H1 (cell line): ENCODE results near the gene CFAP221. TPM values are rescaled to one million over a fixed set of nuclear protein-coding genes. Genes with fewer than 3 reads are reported as not detected.

Experiments used
- CTCF ChIA-PET: fragments of 300-600 bp; sonication (Branson Sonifier 250); formaldehyde crosslinking; loops from one replicate; lab custom pipeline; 2021; ENCODE audit not compliant: partially characterized antibody; lab: Charles Lee
- POLR2A ChIA-PET: fragments of 300-600 bp; sonication (Branson Sonifier 250); formaldehyde crosslinking; loops from one replicate; lab custom pipeline; 2021; ENCODE audit warnings: inconsistent platforms; ENCODE audit not compliant: partially characterized antibody; lab: Charles Lee
- DNase-seq, 2 experiments: peaks; one replicate each; pipeline versions ENCODE4 v3.0.0 to v3.0.0-alpha.2; 2010 to 2022; ENCODE audit warnings: low spot score in 2 of 2, low read depth in 1 of 2, mixed read lengths in 1 of 2
- FAIRE-seq: peaks from 2 replicates; lab custom pipeline; 2011; peaks lifted over from hg19 to GRCh38; lab: Jason Lieb, UNC
- H2AFZ ChIP-seq: 2 replicates; pipeline ENCODE4 v1.8.1; 2012; ENCODE audit warnings: low read length, inconsistent platforms
- H2AK5ac ChIP-seq: 2 replicates; pipeline ENCODE4 v1.6.1; 2013; ENCODE audit warnings: low read depth, low read length
- H2BK120ac ChIP-seq: replicated peaks from 2 replicates; pipeline ENCODE3; 2013; ENCODE audit warnings: low read depth, low read length, inconsistent platforms
- H2BK12ac ChIP-seq: 2 replicates; pipeline ENCODE4 v1.6.1; 2013; ENCODE audit warnings: low read depth, low read length
- H2BK15ac ChIP-seq: 2 replicates; pipeline ENCODE4 v1.6.1; 2013; ENCODE audit warnings: low read length
- H2BK20ac ChIP-seq: 2 replicates; pipeline ENCODE4 v1.6.1; 2013; ENCODE audit warnings: low read length
- H2BK5ac ChIP-seq: 2 replicates; pipeline ENCODE4 v1.6.1; 2013; ENCODE audit warnings: low read depth, low read length
- H3K14ac ChIP-seq: 2 replicates; pipeline ENCODE4 v1.6.1; 2013; ENCODE audit warnings: inconsistent platforms; ENCODE audit not compliant: insufficient read length
- H3K18ac ChIP-seq: 2 replicates; pipeline ENCODE4 v1.6.1; 2013; ENCODE audit warnings: low read length; ENCODE audit errors: extremely low read depth
- H3K23ac ChIP-seq: 2 replicates; pipeline ENCODE4 v1.6.1; 2013; ENCODE audit warnings: inconsistent platforms; ENCODE audit not compliant: insufficient read length
- H3K23me2 ChIP-seq: 2 replicates; pipeline ENCODE4 v1.6.1; 2013; ENCODE audit warnings: low read depth, low read length
- H3K27ac ChIP-seq: 2 replicates; pipeline ENCODE4 v1.6.1; 2011; ENCODE audit warnings: low read depth, low read length, inconsistent platforms
- H3K27me3 ChIP-seq, 4 experiments: replicated peaks in 1 of 4; 1 replicate in 1 of 4; 2 replicates in 3 of 4; pipeline versions ENCODE4 v1.6.1 to v1.8.1; 2011 to 2013; ENCODE audit warnings: low read length in 3 of 4, mild to moderate bottlenecking in 3 of 4, inconsistent platforms in 2 of 4, mixed read lengths in 2 of 4, moderate library complexity in 1 of 4; ENCODE audit not compliant: control insufficient read depth in 3 of 4, insufficient read depth in 3 of 4; ENCODE audit errors: extremely low read depth in 1 of 4
- H3K36me3 ChIP-seq, 4 experiments: 2 replicates each; pipeline versions ENCODE4 v1.6.1 to v1.8.1; 2011 to 2013; ENCODE audit warnings: mild to moderate bottlenecking in 4 of 4, low read length in 3 of 4, moderate library complexity in 2 of 4, control low read depth in 1 of 4, inconsistent platforms in 1 of 4; ENCODE audit not compliant: insufficient read depth in 4 of 4, control insufficient read depth in 2 of 4
- H3K4ac ChIP-seq: replicated peaks from 2 replicates; pipeline ENCODE3; 2013; ENCODE audit warnings: low read length, low read depth, mixed read lengths, inconsistent platforms; ENCODE audit not compliant: insufficient read length
- H3K4me1 ChIP-seq, 4 experiments: replicated peaks in 1 of 4; 1 replicate in 1 of 4; 2 replicates in 3 of 4; pipeline versions ENCODE4 v1.6.1 to v1.8.1; 2011 to 2013; ENCODE audit warnings: low read length in 3 of 4, inconsistent platforms in 2 of 4, mixed read lengths in 1 of 4; ENCODE audit not compliant: insufficient read depth in 4 of 4, control insufficient read depth in 3 of 4
- H3K4me2 ChIP-seq, 2 experiments: 2 replicates each; pipeline versions ENCODE4 v1.6.1 to v1.8.1; 2011 to 2013; ENCODE audit warnings: low read depth in 2 of 2, low read length in 2 of 2, control low read depth in 1 of 2, inconsistent platforms in 1 of 2, mild to moderate bottlenecking in 1 of 2; ENCODE audit not compliant: insufficient read depth in 1 of 2
- H3K4me3 ChIP-seq, 4 experiments: fragments of 200-600, 300-600 bp in 1 of 4; sonication (generic), shearing (Covaris generic), sonication (Bioruptor Twin) in 1 of 4; 2 replicates each; pipeline versions ENCODE4 v1.5.1 to v1.8.1; 2011 to 2016; ENCODE audit warnings: low read length in 4 of 4, low read depth in 3 of 4, control low read depth in 2 of 4, inconsistent platforms in 2 of 4, mild to moderate bottlenecking in 2 of 4, mixed read lengths in 1 of 4, moderate library complexity in 1 of 4; ENCODE audit not compliant: insufficient read depth in 2 of 4; ENCODE audit errors: extremely low read depth in 1 of 4
- H3K56ac ChIP-seq: replicated peaks from 2 replicates; pipeline ENCODE3; 2013; ENCODE audit warnings: low read depth, mild to moderate bottlenecking, mixed read lengths, low read length, inconsistent platforms; ENCODE audit not compliant: insufficient read length
- H3K79me1 ChIP-seq: 2 replicates; pipeline ENCODE4 v1.6.1; 2013; ENCODE audit warnings: low read depth, low read length, control low read depth
- H3K79me2 ChIP-seq, 2 experiments: 2 replicates each; pipeline versions ENCODE4 v1.6.1 to v1.8.1; 2012 to 2013; ENCODE audit warnings: low read length in 2 of 2, mild to moderate bottlenecking in 2 of 2, inconsistent platforms in 1 of 2; ENCODE audit not compliant: insufficient read depth in 2 of 2, control insufficient read depth in 1 of 2
- H3K9ac ChIP-seq, 4 experiments: replicated peaks in 1 of 4; 1 replicate in 1 of 4; 2 replicates in 3 of 4; pipeline versions ENCODE4 v1.6.1 to v1.8.1; 2011 to 2013; ENCODE audit warnings: low read depth in 3 of 4, low read length in 3 of 4, control low read depth in 2 of 4, mild to moderate bottlenecking in 2 of 4, moderate library complexity in 2 of 4, inconsistent platforms in 1 of 4; ENCODE audit errors: extremely low read depth in 1 of 4
- H3K9me3 ChIP-seq, 2 experiments: 2 replicates each; pipeline versions ENCODE4 v1.6.1 to v1.8.1; 2012 to 2013; ENCODE audit warnings: mild to moderate bottlenecking in 2 of 2, moderate library complexity in 2 of 2, control low read depth in 1 of 2, inconsistent platforms in 1 of 2, low read depth in 1 of 2, low read length in 1 of 2, mixed read lengths in 1 of 2; ENCODE audit not compliant: insufficient read depth in 2 of 2
- H4K20me1 ChIP-seq, 2 experiments: replicated peaks in 1 of 2; 2 replicates each; pipeline versions ENCODE3 to v1.8.1; 2011 to 2013; ENCODE audit warnings: inconsistent platforms in 2 of 2, low read length in 2 of 2, mild to moderate bottlenecking in 1 of 2; ENCODE audit not compliant: insufficient read depth in 2 of 2, control insufficient read depth in 1 of 2
- H4K5ac ChIP-seq: 2 replicates; pipeline ENCODE4 v1.6.1; 2013; ENCODE audit warnings: low read length, low read depth, mixed read lengths, inconsistent platforms; ENCODE audit not compliant: insufficient read length
- H4K8ac ChIP-seq: 2 replicates; pipeline ENCODE4 v1.8.0; 2013; ENCODE audit warnings: mild to moderate bottlenecking, moderate library complexity, low read length, inconsistent platforms; ENCODE audit not compliant: insufficient read depth; ENCODE audit errors: extremely low read depth
- H4K91ac ChIP-seq: replicated peaks from 2 replicates; pipeline ENCODE3; 2013; ENCODE audit warnings: low read length, mixed read lengths, inconsistent platforms; ENCODE audit not compliant: insufficient read length
- BRCA1 ChIP-seq: IDR thresholded peaks from 2 replicates; pipeline ENCODE4 v1.6.1; 2012; ENCODE audit warnings: low read depth, low read length, improper control_type of control experiment
- CHD2 ChIP-seq: IDR thresholded peaks from 2 replicates; pipeline ENCODE4 v1.6.1; 2012; ENCODE audit warnings: low read length, improper control_type of control experiment
- CREB1 ChIP-seq: IDR thresholded peaks from 2 replicates; pipeline ENCODE4 v1.6.1; 2012; ENCODE audit warnings: inconsistent platforms
- JUND ChIP-seq: IDR thresholded peaks from 2 replicates; pipeline ENCODE4 v1.6.1; 2011; ENCODE audit warnings: mild to moderate bottlenecking, improper control_type of control experiment, low read length
- POLR2A ChIP-seq, 2 experiments: IDR thresholded peaks; 1 replicate in 1 of 2; 2 replicates in 1 of 2; pipeline ENCODE4 v1.6.1; 2011; ENCODE audit warnings: low read depth in 2 of 2, low read length in 2 of 2, mild to moderate bottlenecking in 2 of 2; ENCODE audit errors: control extremely low read depth in 1 of 2
- POLR2AphosphoS5 ChIP-seq: IDR thresholded peaks from 2 replicates; pipeline ENCODE4 v1.6.1; 2011; ENCODE audit warnings: low read depth, low read length
- RAD21 ChIP-seq, 2 experiments: IDR thresholded peaks in 1 of 2; conservative IDR thresholded peaks in 1 of 2; 2 replicates each; pipeline ENCODE4 v1.6.1; 2011; ENCODE audit warnings: low read depth in 2 of 2, low read length in 2 of 2, improper control_type of control experiment in 1 of 2, inconsistent platforms in 1 of 2, mild to moderate bottlenecking in 1 of 2, moderate library complexity in 1 of 2
- RBBP5 ChIP-seq: IDR thresholded peaks from 2 replicates; pipeline ENCODE4 v1.7.1; 2012; ENCODE audit warnings: low read depth, mild to moderate bottlenecking, inconsistent platforms, low read length, moderate library complexity, borderline replicate concordance
- SAP30 ChIP-seq: fragments of 300-600 bp; sonication (generic); IDR thresholded peaks from 2 replicates; pipeline ENCODE4 v1.7.1; 2012; ENCODE audit warnings: low read length, moderate library complexity, mild to moderate bottlenecking, inconsistent platforms; ENCODE audit not compliant: insufficient read depth, insufficient replicate concordance
- SIN3A ChIP-seq, 2 experiments: IDR thresholded peaks in 1 of 2; conservative IDR thresholded peaks in 1 of 2; 2 replicates each; pipeline ENCODE4 v1.6.1; 2011 to 2012; ENCODE audit warnings: low read length in 2 of 2, improper control_type of control experiment in 1 of 2, low read depth in 1 of 2, mild to moderate bottlenecking in 1 of 2
- SP2 ChIP-seq: IDR thresholded peaks from 2 replicates; pipeline ENCODE4 v1.6.1; 2012; ENCODE audit warnings: mild to moderate bottlenecking, low read length, inconsistent platforms
- YY1 ChIP-seq: IDR thresholded peaks from 2 replicates; pipeline ENCODE4 v1.6.1; 2011; ENCODE audit warnings: low read depth, mild to moderate bottlenecking, low read length
- WGBS, 2 experiments: shearing (Covaris generic) in 1 of 2; methylation state at CpG; one replicate each; pipeline versions ENCODE4 v1.1.6 to v1.1.7; 2013 to 2015; ENCODE audit warnings: low lambda C conversion rate in 2 of 2, mixed read lengths in 2 of 2, inconsistent platforms in 1 of 2, low coverage in 1 of 2, missing lambda C conversion rate in 1 of 2; ENCODE audit not compliant: insufficient replicate concordance in 2 of 2, insufficient coverage in 1 of 2, insufficient read length in 1 of 2; ENCODE audit errors: extremely low coverage in 1 of 2, missing lambda C conversion rate in 1 of 2; 5-methylcytosine and 5-hydroxymethylcytosine counted together
- polyA plus RNA-seq, 7 experiments: library from polyadenylated mRNA; depleted of rRNA in 3 of 7; stranded (reverse) in 5 of 7; unstranded in 2 of 7; fragments of >200 nt in 5 of 7; fragments of 200-250 nt in 2 of 7; gene quantifications; 1 replicate in 5 of 7; 2 replicates in 1 of 7; 4 replicates in 1 of 7; pipeline versions ENCODE4 v1.2.1 to v1.2.3, GENCODE V29; 2011 to 2013; ENCODE audit warnings: missing spikeins in 2 of 7, mixed read lengths in 2 of 7
- total RNA-seq: library from RNA; stranded (reverse); fragmentation: NEBNext Ultra II Directional; extraction: Animal tissue kit (Norgen Biotek cat#: 25700); gene quantifications from 2 replicates; pipeline ENCODE4 v1.2.1, GENCODE V29; 2021
- TF ChIP-seq, protein P1 (sequence below): IDR thresholded peaks from 2 replicates; pipeline ENCODE4 v1.6.1; 2011; ENCODE audit warnings: low read length, improper control_type of control experiment

Gene CFAP221
- total and polyA plus RNA-seq, 2 of the 8 experiments (the other 6 are each of a cell fraction or from before 2014, with no cell fraction given): 0.14 to 0.71 TPM

DNA sequence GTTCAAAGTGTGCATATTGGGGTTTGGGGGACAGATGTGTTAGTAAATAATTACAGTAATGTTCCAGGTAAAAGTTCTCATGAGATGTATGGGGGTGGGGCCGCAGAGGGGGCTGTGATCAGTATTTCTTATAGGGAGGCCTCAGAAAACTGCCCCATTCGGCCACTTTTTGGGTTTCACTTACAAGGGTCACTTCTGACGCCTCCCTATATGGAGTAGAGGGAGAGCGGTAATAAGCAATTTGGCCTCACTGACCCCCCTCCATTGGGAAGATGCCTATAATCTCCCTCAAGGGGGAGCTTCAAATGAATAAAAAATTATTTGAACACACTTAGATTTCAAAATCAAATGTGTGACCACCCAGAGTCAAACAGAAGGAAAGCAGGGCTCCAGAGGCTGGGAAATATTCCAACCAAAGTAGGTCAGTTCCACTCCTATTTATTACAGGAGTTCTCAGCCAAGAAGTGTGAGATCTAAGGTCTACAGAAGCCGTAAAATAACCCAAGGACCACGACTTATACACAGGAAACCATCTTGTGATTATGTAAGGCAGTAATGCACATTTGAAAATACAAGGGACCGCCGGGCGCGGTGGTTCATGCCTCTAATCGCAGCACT is 22.7 kb upstream of the CFAP221 start:
- H3K9me3 ChIP-seq: no peaks in the 10 kb centered on the region
- no peak overlapping the region for H4K5ac ChIP-seq
- FAIRE-seq: no peak
- no peak overlapping the region for H2AK5ac ChIP-seq
- H3K56ac ChIP-seq: no peak overlapping the region
- no peak overlapping the region for H3K4me2 ChIP-seq
- no peak overlapping the region for H3K27ac ChIP-seq
- WGBS, 2 experiments: 86% methylated on average over 11 of the region's 11 CpGs; no CpG with 5 or more reads in 1 of the 2 experiments
- no peaks in the 10 kb centered on the region for H3K79me1 ChIP-seq
- H3K18ac ChIP-seq: no peak overlapping the region
- H2BK12ac ChIP-seq: no peak overlapping the region
- no peak overlapping the region for H3K4ac ChIP-seq
- H4K8ac ChIP-seq: no peak overlapping the region
- DNase-seq: no peak
- H3K14ac ChIP-seq: no peak overlapping the region
- ChIA-PET CTCF (interaction anchor here (0.6 to 2.1 kb wide), 2 partner anchors 113 to 117 kb away, joined by 3 to 4 read pairs; no protein-coding TSS in a partner anchor), POLR2A (no interaction called here)
- no peak overlapping the region for H2BK5ac ChIP-seq
- H2AFZ ChIP-seq: no peak overlapping the region
- no peak overlapping the region for H3K9ac ChIP-seq
- H4K91ac ChIP-seq: no peak overlapping the region
- H2BK15ac ChIP-seq: no peak overlapping the region
- H2BK120ac ChIP-seq: no peak overlapping the region
- H3K4me3 ChIP-seq: no peak overlapping the region
- no peak overlapping the region for H3K23ac ChIP-seq
- H3K79me2 ChIP-seq: no peaks in the 10 kb centered on the region
- H3K36me3 ChIP-seq: no peaks in the 10 kb centered on the region
- H2BK20ac ChIP-seq: no peak overlapping the region
- peaks cover 17 to 36% (median 34%) of the 10 kb centered on the region in 4 experiments for H3K27me3 ChIP-seq
- no peaks in the 10 kb centered on the region for H4K20me1 ChIP-seq
- peaks cover 0 to 4% (median 0%) of the 10 kb centered on the region in 4 experiments; a peak in 3 of 7 replicates for H3K4me1 ChIP-seq
- peaks cover 9% of the 10 kb centered on the region; the same call in 1 of the 2 replicates for H3K23me2 ChIP-seq
- TF ChIP-seq YY1: no peak
- TF ChIP-seq, protein P1, sequence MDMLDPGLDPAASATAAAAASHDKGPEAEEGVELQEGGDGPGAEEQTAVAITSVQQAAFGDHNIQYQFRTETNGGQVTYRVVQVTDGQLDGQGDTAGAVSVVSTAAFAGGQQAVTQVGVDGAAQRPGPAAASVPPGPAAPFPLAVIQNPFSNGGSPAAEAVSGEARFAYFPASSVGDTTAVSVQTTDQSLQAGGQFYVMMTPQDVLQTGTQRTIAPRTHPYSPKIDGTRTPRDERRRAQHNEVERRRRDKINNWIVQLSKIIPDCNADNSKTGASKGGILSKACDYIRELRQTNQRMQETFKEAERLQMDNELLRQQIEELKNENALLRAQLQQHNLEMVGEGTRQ: no peak
- no peak for TF ChIP-seq CREB1
- TF ChIP-seq BRCA1: no peak
- no peak for TF ChIP-seq SIN3A (conservative IDR thresholded peaks at IDR 0.05 in 1 of 2, IDR thresholded peaks at IDR 0.05 in 1 of 2; ENCODE audit: low read depth in 1 of 2, low read length in 2 of 2)
- no peak for TF ChIP-seq RBBP5
- no peak for TF ChIP-seq SAP30
- TF ChIP-seq JUND: no peak
- TF ChIP-seq POLR2A (IDR thresholded peaks at IDR 0.05; ENCODE audit: control extremely low read depth in 1 of 2, low read depth in 2 of 2, low read length in 2 of 2): no peak
- no peak for TF ChIP-seq SP2
- no peak for TF ChIP-seq CHD2
- TF ChIP-seq RAD21 (IDR thresholded peaks at IDR 0.05 in 1 of 2, conservative IDR thresholded peaks at IDR 0.05 in 1 of 2; ENCODE audit: low read depth in 2 of 2, low read length in 2 of 2): no peak
- TF ChIP-seq POLR2AphosphoS5: no peak
